Panc1 (cell line): ENCODE measurements around the gene GOLGA6D. TPM values are rescaled to one million over a fixed set of nuclear protein-coding genes. Genes with fewer than 3 reads are reported as not detected.
"Not testable (repeated sequence)": the region's sequence is repeated elsewhere in the genome, so short reads cannot be mapped to it uniquely, and the experiment has no call there.

ENCODE experiments used
- ATAC-seq: fragments of 200-7000 bp; cut with Tn5 transposase; 2 replicates; pipeline ENCODE4 v1.9.1; 2020; ENCODE audit warnings: mild to moderate bottlenecking, moderate library complexity
- BruUV-seq: library from RNA; stranded (reverse); fragments of 400-500 nt; replicated peaks from 2 replicates; lab custom pipeline; 2021; lab: Mats Ljungman, UMichigan
- CTCF ChIA-PET: fragments of 300-600 bp; sonication (Branson Sonifier 250); formaldehyde crosslinking; loops from one replicate; lab custom pipeline; 2022; ENCODE audit warnings: antibody characterized with exemption; lab: Charles Lee
- POLR2A ChIA-PET: fragments of 300-600 bp; sonication (Branson Sonifier 250); formaldehyde crosslinking; loops from one replicate; lab custom pipeline; 2022; ENCODE audit warnings: antibody characterized with exemption; lab: Charles Lee
- DNase-seq: peaks from one replicate; pipeline ENCODE4 v3.0.0-alpha.2; 2010; ENCODE audit warnings: low read depth, low spot score
- H3K27ac ChIP-seq: 2 replicates; pipeline ENCODE4 v1.5.1; 2011; ENCODE audit warnings: mild to moderate bottlenecking, low read length, inconsistent platforms
- H3K27me3 ChIP-seq: fragments of 200-500 bp; sonication (Bioruptor generic); 2 replicates; pipeline ENCODE4 v1.6.0; 2014; ENCODE audit warnings: low read length, inconsistent platforms; ENCODE audit not compliant: control insufficient read depth, insufficient read depth
- H3K36me3 ChIP-seq: fragments of 200-500 bp; sonication (Bioruptor generic); 2 replicates; pipeline ENCODE4 v1.5.1; 2014; ENCODE audit warnings: inconsistent platforms, mild to moderate bottlenecking, low read length, moderate library complexity; ENCODE audit not compliant: control insufficient read depth, insufficient read depth
- H3K4me1 ChIP-seq: 2 replicates; pipeline ENCODE4 v1.5.1; 2011; ENCODE audit warnings: inconsistent platforms, mild to moderate bottlenecking, low read length, moderate library complexity; ENCODE audit not compliant: control insufficient read depth, insufficient read depth
- H3K4me3 ChIP-seq, 2 experiments: 2 replicates each; pipeline ENCODE4 v1.5.1; 2011 to 2012; ENCODE audit warnings: low read depth in 2 of 2, low read length in 2 of 2, mild to moderate bottlenecking in 2 of 2, inconsistent platforms in 1 of 2, moderate library complexity in 1 of 2
- H3K9me3 ChIP-seq: fragments of 200-500 bp; sonication (Bioruptor generic); 2 replicates; pipeline ENCODE4 v1.5.1; 2014; ENCODE audit warnings: low read depth, mild to moderate bottlenecking, inconsistent platforms, low read length, moderate library complexity; ENCODE audit not compliant: control insufficient read depth, insufficient read depth
- POLR2AphosphoS5 ChIP-seq: IDR thresholded peaks from 2 replicates; pipeline ENCODE4 v1.6.1; 2012; ENCODE audit warnings: mild to moderate bottlenecking, low read depth, low read length, moderate library complexity
- REST ChIP-seq, 2 experiments: IDR thresholded peaks; 2 replicates each; pipeline ENCODE4 v1.6.1; 2011 to 2012; ENCODE audit warnings: low read depth in 2 of 2, control low read depth in 1 of 2, low read length in 1 of 2, mild to moderate bottlenecking in 1 of 2, moderate library complexity in 1 of 2; ENCODE audit not compliant: insufficient read depth in 1 of 2
- SIN3A ChIP-seq: IDR thresholded peaks from 2 replicates; pipeline ENCODE4 v1.6.1; 2012; ENCODE audit warnings: low read depth, mild to moderate bottlenecking, low read length, moderate library complexity, borderline replicate concordance; ENCODE audit not compliant: insufficient read depth
- TCF7L2 ChIP-seq: IDR thresholded peaks from 2 replicates; pipeline ENCODE4 v1.6.1; 2011; ENCODE audit warnings: mild to moderate bottlenecking, low read depth, low read length, inconsistent platforms
- in situ Hi-C: cut with HindIII; loops from 2 replicates; pipeline ENCODE4 v1.10.0; 2016; ENCODE audit warnings: low sequenced_read_pairs, low pct_unique_long_range_greater_than_20kb
- intact Hi-C: fragments of 100-400 bp; cut with micrococcal nuclease; formaldehyde crosslinking; loops from one replicate; pipeline ENCODE4 v1.10.0; 2022; ENCODE audit not compliant: unreplicated experiment
- total RNA-seq: library from RNA; stranded (reverse); gene quantifications from one replicate; pipeline ENCODE4 v1.2.1, GENCODE V29; 2021; ENCODE audit not compliant: unreplicated experiment
- TF ChIP-seq, protein P1 (sequence below): fragments of 450-650 bp; IDR thresholded peaks from 2 replicates; pipeline ENCODE4 v1.5.1; 2017; ENCODE audit warnings: mild to moderate bottlenecking

GOLGA6D gene
- total RNA-seq, 1 experiment from 2014 or later = not detected

- peaks cover 2% of the 10 kb centered on the region; the same call in 1 of the 2 replicates for H3K27me3 ChIP-seq
- no peaks in the 10 kb centered on the region for H3K4me1 ChIP-seq
- ChIA-PET CTCF (no interaction called here), POLR2A (no interaction called here)
- no peak overlapping the region for H3K27ac ChIP-seq
- TF ChIP-seq, protein P1, sequence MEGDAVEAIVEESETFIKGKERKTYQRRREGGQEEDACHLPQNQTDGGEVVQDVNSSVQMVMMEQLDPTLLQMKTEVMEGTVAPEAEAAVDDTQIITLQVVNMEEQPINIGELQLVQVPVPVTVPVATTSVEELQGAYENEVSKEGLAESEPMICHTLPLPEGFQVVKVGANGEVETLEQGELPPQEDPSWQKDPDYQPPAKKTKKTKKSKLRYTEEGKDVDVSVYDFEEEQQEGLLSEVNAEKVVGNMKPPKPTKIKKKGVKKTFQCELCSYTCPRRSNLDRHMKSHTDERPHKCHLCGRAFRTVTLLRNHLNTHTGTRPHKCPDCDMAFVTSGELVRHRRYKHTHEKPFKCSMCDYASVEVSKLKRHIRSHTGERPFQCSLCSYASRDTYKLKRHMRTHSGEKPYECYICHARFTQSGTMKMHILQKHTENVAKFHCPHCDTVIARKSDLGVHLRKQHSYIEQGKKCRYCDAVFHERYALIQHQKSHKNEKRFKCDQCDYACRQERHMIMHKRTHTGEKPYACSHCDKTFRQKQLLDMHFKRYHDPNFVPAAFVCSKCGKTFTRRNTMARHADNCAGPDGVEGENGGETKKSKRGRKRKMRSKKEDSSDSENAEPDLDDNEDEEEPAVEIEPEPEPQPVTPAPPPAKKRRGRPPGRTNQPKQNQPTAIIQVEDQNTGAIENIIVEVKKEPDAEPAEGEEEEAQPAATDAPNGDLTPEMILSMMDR = no peak
- TF ChIP-seq POLR2AphosphoS5 (no peak), REST (IDR thresholded peaks at IDR 0.05; ENCODE audit: insufficient read depth in 1 of 2, low read depth in 2 of 2, low read length in 1 of 2) (no peak), SIN3A (no peak), TCF7L2 (no peak)
- ATAC-seq = no peak
- H3K36me3 ChIP-seq = no peaks in the 10 kb centered on the region
- intact Hi-C loops = no loop called here
- no peak overlapping the region for H3K4me3 ChIP-seq
- in situ Hi-C loops = no loop called here
- H3K9me3 ChIP-seq = no peaks in the 10 kb centered on the region
- no peak for DNase-seq
- BruUV-seq = no TSS peak
These were observed 19.7 kb downstream of the GOLGA6D start for GRCh38 chr15:75302318-75302717.

- CTCF ChIA-PET, DNase-seq, ATAC-seq, H3K4me1 ChIP-seq, in situ Hi-C loops, H3K9me3 ChIP-seq, BruUV-seq, H3K27ac ChIP-seq, intact Hi-C loops, H3K4me3 ChIP-seq, H3K36me3 ChIP-seq, H3K27me3 ChIP-seq, POLR2A ChIA-PET: not testable (repeated sequence)
These were observed 20.1 kb downstream of the GOLGA6D start for GRCh38 chr15:75302753-75303152.

DNA sequence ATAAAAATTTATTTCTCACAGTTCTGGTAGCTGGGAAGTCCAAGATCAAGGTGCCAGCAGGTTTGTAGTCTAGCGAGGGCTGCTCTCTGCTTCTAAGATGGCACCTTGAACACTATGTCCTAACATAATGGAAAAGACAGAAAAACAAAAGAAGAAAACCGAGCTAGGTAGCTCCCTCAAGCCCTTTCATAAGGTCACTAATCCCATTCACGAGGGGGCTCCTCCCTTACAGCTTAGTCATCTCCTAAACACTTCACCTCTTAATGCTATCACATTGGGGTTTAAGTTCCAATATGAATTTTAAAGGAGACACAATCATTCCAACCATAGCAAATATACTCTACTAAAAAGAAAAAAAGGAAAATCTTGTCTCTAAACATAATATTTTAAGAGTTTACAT is 23.6 kb downstream of the GOLGA6D start:
- Histone ChIP-seq H3K4me1 (peaks cover 4% of the 10 kb centered on the region), H3K9me3 (no peaks in the 10 kb centered on the region), H3K36me3 (no peaks in the 10 kb centered on the region), H3K27ac (no peak overlapping the region), H3K27me3 (peaks cover 5% of the 10 kb centered on the region; the same call in 1 of the 2 replicates), H3K4me3 (no peak overlapping the region)
- BruUV-seq = no TSS peak
- no peak for DNase-seq
- TF ChIP-seq REST (IDR thresholded peaks at IDR 0.05; ENCODE audit: insufficient read depth in 1 of 2, low read depth in 2 of 2, low read length in 1 of 2) = no peak
- TF ChIP-seq TCF7L2 = no peak
- no peak for TF ChIP-seq POLR2AphosphoS5
- no peak for TF ChIP-seq SIN3A
- TF ChIP-seq, protein P1 = no peak
- no peak for ATAC-seq
- in situ Hi-C loops = no loop called here
- POLR2A ChIA-PET = no interaction called here
- CTCF ChIA-PET = no interaction called here
- intact Hi-C loops = loop anchor here (5.0 kb wide), 1 partner anchor 274 kb away; no protein-coding TSS in a partner anchor
